ENCODE measurements around the gene POLR2H. TPM values are rescaled to one million over a fixed set of nuclear protein-coding genes. Genes with fewer than 3 reads are reported as not detected.

The POLR2H gene
- total and polyA plus RNA-seq, 10 of the 15 experiments (the other 5 are each of a cell fraction or from before 2014, with no cell fraction given), result 74.2 to 357 (median 143) TPM

DNA sequence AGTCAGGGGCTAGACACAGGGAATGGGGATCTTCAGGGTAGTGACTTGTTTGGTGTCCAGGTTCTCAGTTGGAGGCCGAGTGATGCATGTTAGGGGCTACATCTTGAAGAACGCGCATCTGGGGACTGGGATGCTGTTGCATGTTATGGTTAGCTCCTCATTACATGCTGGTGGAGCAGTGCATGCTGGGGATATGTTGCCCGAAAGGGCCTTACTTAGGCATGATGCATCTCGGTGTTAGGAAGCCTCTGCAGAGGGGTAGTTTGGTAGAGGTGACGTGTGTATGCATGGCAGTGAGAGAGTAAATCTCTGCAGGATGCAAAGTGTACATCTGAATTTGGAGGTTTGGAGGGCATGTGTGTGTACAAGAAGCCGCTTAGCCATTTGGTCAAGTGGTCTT lies 44.7 kb upstream of the POLR2H start:
- H3K4me2 ChIP-seq (ENCODE audit: control insufficient read depth, insufficient read depth), result peak overlapping the region; percentile 95
- ChIA-PET RAD21 (ENCODE audit: unreplicated experiment) (no interaction called here), SMC1A (ENCODE audit: uncharacterized antibody, unreplicated experiment) (interaction anchor here (0.9 kb wide), 1 partner anchor 10 kb away, joined by 4 read pairs; no protein-coding TSS in a partner anchor), POLR2A (no interaction called here), CTCF (interaction anchor here (1.2 kb wide), 1 partner anchor 38 kb away, joined by 3 read pairs; no protein-coding TSS in a partner anchor)
- peak overlapping the region; percentile 100 for H3K4me3 ChIP-seq
- FAIRE-seq, result no peak
- H3K79me2 ChIP-seq (ENCODE audit: control insufficient read depth, insufficient read depth, low read length), result peaks cover 58% of the 10 kb centered on the region
- no TSS peak for BruUV-seq (replicated peaks)
- peaks cover 12% of the 10 kb centered on the region for H4K20me1 ChIP-seq (ENCODE audit: control insufficient read depth, insufficient read depth)
- H3K9me3 ChIP-seq (replicated peaks; ENCODE audit: control insufficient read depth, insufficient read depth, low read length), result no peaks in the 10 kb centered on the region
- whole genome bisulfite sequencing (ENCODE audit: insufficient coverage, insufficient replicate concordance, low lambda C conversion rate, missing lambda C conversion rate), result 65% methylated on average over 7 of the region's 7 CpGs
- no peak overlapping the region for H2AFZ ChIP-seq (ENCODE audit: control insufficient read depth, low read depth, low read length)
- peaks cover 25 to 34% of the 10 kb centered on the region in 2 experiments for H3K36me3 ChIP-seq (ENCODE audit: control insufficient read depth in 2 of 2, insufficient read depth in 2 of 2, low read length in 1 of 2)
- ATAC-seq, result 0 out of 3 replicates have a peak, but pooled peaks have one; percentile 3
- TF ChIP-seq RELA (IDR thresholded peaks at IDR 0.05; ENCODE audit: borderline replicate concordance, partially characterized antibody) (no peak), IRF3 (IDR thresholded peaks at IDR 0.05) (no peak), LARP7 (IDR thresholded peaks at IDR 0.05) (no peak), POLR2A (IDR thresholded peaks at IDR 0.05; ENCODE audit: low read depth, low read length) (peak; percentile 27), HDGF (IDR thresholded peaks at IDR 0.05) (0 out of 2 replicates have a peak, but pooled peaks have one; percentile 22), ATF2 (IDR thresholded peaks at IDR 0.05; ENCODE audit: low read length) (no peak), SREBF1 (IDR thresholded peaks at IDR 0.05; ENCODE audit: low read length) (no peak), SKIL (IDR thresholded peaks at IDR 0.05; ENCODE audit: low read depth, poor library complexity, severe bottlenecking) (no peak)
- peaks cover 3% of the 10 kb centered on the region; the same call in 1 of the 2 replicates for H3K4me1 ChIP-seq (ENCODE audit: control insufficient read depth, insufficient read depth, low read length)
- DNase-seq (ENCODE audit: low read depth, low spot score), result no peak
- H3K27ac ChIP-seq (ENCODE audit: control insufficient read depth, insufficient read depth), result no peak overlapping the region
- in situ Hi-C loops (cut with MboI), result no loop called here
- no peaks in the 10 kb centered on the region for H3K27me3 ChIP-seq (replicated peaks in 1 of 2; ENCODE audit: control insufficient read depth in 2 of 2, insufficient read depth in 2 of 2, low read length in 1 of 2)
- peak overlapping the region; percentile 99; the same call in 1 of the 2 replicates for H3K9ac ChIP-seq (ENCODE audit: control insufficient read depth, insufficient read depth, low read length)
- intact Hi-C loops (cut with micrococcal nuclease; ENCODE audit: unreplicated experiment), result loop anchor here (5.0 kb wide), 1 partner anchor 46 kb away; the partner anchor contains the start of genes CLCN2 and POLR2H

Data from GM12878 (cell line).